Stimulated activated naive CD8-positive, alpha-beta T cell treated with anti-CD3 and anti-CD28 coated beads, Interleukin-15, amount 100 ng/mL, for 72 hours (primary cell): ENCODE results near the gene DIRAS1.
A peak's percentile ranks its signal among the peaks of the same experiment; 100 is the strongest.
"Not testable (repeated sequence)": the region's sequence is repeated elsewhere in the genome, so short reads cannot be mapped to it uniquely, and the experiment has no call there.

Experiments used
- ATAC-seq: fragments of 150-1000 bp; cut with Tn5 transposase; 2 replicates; pipeline ENCODE4 v1.10.0; 2021; ENCODE audit warnings: mild to moderate bottlenecking, moderate library complexity
- DNase-seq, 2 donors: peaks; one replicate each; pipeline ENCODE4 v3.0.0; 2021 to 2022
- H3K27ac Mint-ChIP-seq, 2 donors: one replicate each; pipeline ENCODE4 v1.8.0; 2022; ENCODE audit warnings: mild to moderate bottlenecking in 2 of 2, mixed read lengths in 2 of 2, moderate library complexity in 2 of 2
- H3K27me3 Mint-ChIP-seq: one replicate; pipeline ENCODE4 v1.8.0; 2022; ENCODE audit warnings: mixed read lengths
- H3K4me1 Mint-ChIP-seq: one replicate; pipeline ENCODE4 v1.8.0; 2022; ENCODE audit warnings: mild to moderate bottlenecking, mixed read lengths
- H3K4me3 Mint-ChIP-seq, 2 donors: one replicate each; pipeline ENCODE4 v1.8.0; 2022; ENCODE audit warnings: mild to moderate bottlenecking in 2 of 2, mixed read lengths in 2 of 2, moderate library complexity in 1 of 2
- H3K9me3 Mint-ChIP-seq, 2 donors: one replicate each; pipeline ENCODE4 v1.8.0; 2022; ENCODE audit warnings: mixed read lengths in 2 of 2

Gene DIRAS1

GRCh38 chr19:2723747-2724146 lies 2.6 kb upstream of the DIRAS1 start:
- Mint-ChIP-seq H3K27me3 (peaks cover 76% of the 10 kb centered on the region), H3K9me3 (no peaks in the 10 kb centered on the region)

GRCh38 chr19:2723345-2723715 lies 2.2 kb upstream of the DIRAS1 start:
- H3K27ac Mint-ChIP-seq, result no peak overlapping the region
- peaks cover 77% of the 10 kb centered on the region for H3K27me3 Mint-ChIP-seq
- no peaks in the 10 kb centered on the region for H3K9me3 Mint-ChIP-seq
- ATAC-seq (no peak), DNase-seq (no peak)
- peaks cover 21% of the 10 kb centered on the region for H3K4me1 Mint-ChIP-seq
- H3K4me3 Mint-ChIP-seq, result no peak overlapping the region

More at GRCh38 chr19:2723747-2724146, 2.6 kb upstream of the DIRAS1 start:
- DNase-seq (no peak), ATAC-seq (no peak)
- H3K4me1 Mint-ChIP-seq, result peaks cover 21% of the 10 kb centered on the region
- no peak overlapping the region for H3K4me3 Mint-ChIP-seq
- no peak overlapping the region for H3K27ac Mint-ChIP-seq

DNA sequence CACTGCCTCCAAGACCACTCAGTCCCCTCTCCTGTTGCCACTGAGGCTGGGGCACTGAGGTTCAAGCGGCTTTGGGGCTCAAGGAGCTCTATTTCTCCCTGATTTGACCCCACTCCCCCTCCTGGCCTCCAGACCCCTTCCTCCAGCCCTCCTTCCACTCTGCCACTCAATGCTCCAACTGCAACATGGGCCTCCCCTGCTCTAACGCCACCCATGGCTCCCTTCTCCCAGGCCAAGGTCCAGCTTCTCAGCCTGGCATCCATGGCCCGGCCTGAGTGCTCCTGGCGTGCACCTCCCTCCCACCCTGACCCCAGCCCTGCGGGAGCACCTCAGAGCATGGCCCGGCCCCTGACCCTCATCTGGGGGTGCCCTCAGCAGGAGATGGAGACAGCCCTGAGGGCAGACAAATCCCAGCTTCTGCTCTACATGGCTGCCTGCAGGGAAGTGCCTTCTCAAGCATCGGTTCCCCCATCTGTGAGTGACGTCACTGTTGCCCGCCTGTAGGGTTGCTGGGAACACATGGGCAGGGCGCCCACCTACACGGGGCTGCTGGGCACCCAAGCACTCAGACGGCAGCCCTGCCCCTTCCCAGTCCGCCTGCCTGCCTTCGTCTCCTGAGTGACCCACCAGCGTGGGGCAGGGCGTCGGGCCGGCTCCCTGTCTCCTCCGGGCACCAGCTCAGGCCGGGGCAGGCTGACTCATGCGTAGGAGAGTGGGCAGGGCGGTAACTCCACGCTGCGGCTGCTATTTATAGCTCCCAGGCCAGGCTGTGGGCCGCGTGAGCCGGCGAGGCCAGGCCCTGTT lies 1.6 kb upstream of the DIRAS1 start:
- DNase-seq, result no peak
- ATAC-seq, result no peak
- Mint-ChIP-seq H3K9me3 (no peaks in the 10 kb centered on the region), H3K4me1 (peaks cover 21% of the 10 kb centered on the region), H3K27ac (no peak overlapping the region), H3K4me3 (no peak overlapping the region), H3K27me3 (peaks cover 80% of the 10 kb centered on the region)

DNA sequence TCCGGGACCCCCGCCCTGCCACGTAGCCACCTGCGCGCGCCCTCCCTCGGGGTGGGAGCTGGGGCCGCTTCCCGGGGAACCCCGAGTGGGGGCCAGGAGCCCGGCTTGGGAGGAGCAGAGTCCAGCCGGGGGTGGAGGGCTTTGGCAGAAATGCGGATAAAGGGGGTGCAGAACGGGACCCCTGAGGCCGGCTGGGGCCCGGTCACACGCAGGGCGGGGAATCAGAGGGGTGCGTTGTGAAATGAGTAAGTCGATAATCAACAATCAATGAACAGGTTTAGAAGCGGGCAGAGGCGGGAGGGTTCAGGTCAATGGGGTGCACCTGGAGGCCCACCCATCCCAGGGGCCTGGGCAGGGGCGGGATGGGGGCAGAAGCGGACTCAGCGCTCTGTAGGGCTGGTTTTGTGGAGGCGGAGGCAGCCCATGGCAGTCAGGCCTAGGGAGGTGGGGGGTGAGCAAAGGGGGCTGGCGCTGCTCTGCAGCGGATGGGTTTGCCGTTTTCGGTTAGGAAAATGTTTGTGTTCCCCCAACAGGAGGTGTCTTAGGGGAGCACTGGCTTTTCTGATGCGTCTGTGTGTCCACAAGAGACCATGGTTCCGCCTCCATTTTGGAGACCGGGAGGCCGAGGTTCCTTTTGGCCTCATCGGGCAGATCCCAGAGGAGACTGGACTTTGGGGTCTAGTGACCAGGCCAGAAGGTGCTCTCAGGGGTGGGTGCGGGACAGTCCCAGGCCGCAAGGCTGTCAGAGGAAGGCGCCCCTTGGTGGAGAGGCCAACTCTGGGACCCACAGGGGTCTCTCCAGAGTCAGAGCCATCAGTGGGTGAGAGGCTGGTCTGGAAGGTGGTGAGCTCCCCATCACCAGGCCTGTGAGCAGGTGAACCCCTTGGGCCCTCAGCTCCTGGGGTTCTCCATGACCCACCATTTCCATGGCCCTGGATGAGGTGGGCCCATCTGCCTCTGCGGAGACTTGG lies 683 bp upstream of the DIRAS1 start:
- H3K27ac Mint-ChIP-seq, result peak overlapping the region in 1 of 2 donors; percentile 33
- ATAC-seq (peak; percentile 26), DNase-seq (no peak)
- H3K4me1 Mint-ChIP-seq, result peaks cover 16% of the 10 kb centered on the region
- H3K4me3 Mint-ChIP-seq, result peak overlapping the region; percentile 28 to 64
- no peaks in the 10 kb centered on the region for H3K9me3 Mint-ChIP-seq
- H3K27me3 Mint-ChIP-seq, result peaks cover 72% of the 10 kb centered on the region

DNA sequence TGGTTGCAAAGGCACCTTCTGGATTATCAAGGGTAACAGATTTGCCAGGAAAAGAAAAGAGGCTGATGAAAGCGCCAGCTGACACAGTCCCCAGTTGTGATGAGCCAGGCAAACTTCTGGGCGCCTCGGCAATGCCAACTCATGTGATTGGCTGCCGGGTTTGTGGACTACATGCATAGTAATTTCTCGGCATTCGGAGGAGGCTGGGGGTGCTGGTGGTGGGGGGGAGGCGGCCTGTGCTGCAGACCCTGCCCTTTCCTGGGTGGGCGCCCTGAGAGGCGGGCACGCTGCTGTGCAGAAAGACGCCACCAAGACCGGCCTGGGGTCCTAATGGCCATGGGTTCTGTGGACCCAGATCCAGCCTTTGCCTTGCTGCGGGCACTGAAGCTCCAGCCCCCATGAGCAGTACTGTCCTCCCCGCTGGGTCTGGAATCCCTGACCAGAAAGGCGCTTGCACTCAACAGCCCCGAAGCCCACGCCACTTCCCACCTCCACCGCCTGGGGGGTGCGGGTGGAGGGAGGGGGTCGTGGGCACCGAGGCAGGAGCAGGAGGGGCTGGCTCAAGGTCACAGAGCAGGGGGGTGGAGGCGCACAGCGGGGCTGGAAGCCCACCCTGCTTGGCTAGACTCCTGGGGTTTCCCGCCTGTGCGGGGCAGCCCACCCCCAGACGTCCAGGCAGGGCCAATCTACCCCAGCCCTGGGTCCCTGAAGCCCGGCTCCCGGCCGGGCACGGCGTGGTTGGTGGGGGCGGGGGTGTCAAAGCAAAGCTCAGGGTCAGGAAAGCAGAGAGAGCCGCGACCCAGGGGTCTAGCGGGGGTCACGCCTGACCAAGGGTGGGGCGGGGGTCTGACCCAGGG lies 1.0 kb downstream of the DIRAS1 start:
- Mint-ChIP-seq H3K4me1 (peaks cover 8% of the 10 kb centered on the region), H3K27ac (no peak overlapping the region), H3K4me3 (peak overlapping the region; percentile 49 to 54), H3K9me3 (peaks cover 8 to 10% of the 10 kb centered on the region in 2 donors), H3K27me3 (peaks cover 61% of the 10 kb centered on the region)
- no peak for ATAC-seq
- no peak for DNase-seq

GRCh38 chr19:2719232-2719735 lies 1.9 kb downstream of the DIRAS1 start:
- Mint-ChIP-seq H3K4me3 (peak overlapping the region in 1 of 2 donors; percentile 49), H3K27ac (no peak overlapping the region), H3K9me3 (peaks cover 11 to 14% of the 10 kb centered on the region in 2 donors), H3K27me3 (peaks cover 57% of the 10 kb centered on the region), H3K4me1 (peaks cover 8% of the 10 kb centered on the region)
- DNase-seq (no peak), ATAC-seq (no peak)

GRCh38 chr19:2717638-2718541 lies 3.3 kb downstream of the DIRAS1 start:
- Mint-ChIP-seq H3K4me3 (no peak overlapping the region), H3K27me3 (peaks cover 43% of the 10 kb centered on the region), H3K27ac (no peak overlapping the region), H3K4me1 (peaks cover 8% of the 10 kb centered on the region), H3K9me3 (peaks cover 11 to 14% of the 10 kb centered on the region in 2 donors)
- no peak for DNase-seq
- ATAC-seq, result no peak

DNA sequence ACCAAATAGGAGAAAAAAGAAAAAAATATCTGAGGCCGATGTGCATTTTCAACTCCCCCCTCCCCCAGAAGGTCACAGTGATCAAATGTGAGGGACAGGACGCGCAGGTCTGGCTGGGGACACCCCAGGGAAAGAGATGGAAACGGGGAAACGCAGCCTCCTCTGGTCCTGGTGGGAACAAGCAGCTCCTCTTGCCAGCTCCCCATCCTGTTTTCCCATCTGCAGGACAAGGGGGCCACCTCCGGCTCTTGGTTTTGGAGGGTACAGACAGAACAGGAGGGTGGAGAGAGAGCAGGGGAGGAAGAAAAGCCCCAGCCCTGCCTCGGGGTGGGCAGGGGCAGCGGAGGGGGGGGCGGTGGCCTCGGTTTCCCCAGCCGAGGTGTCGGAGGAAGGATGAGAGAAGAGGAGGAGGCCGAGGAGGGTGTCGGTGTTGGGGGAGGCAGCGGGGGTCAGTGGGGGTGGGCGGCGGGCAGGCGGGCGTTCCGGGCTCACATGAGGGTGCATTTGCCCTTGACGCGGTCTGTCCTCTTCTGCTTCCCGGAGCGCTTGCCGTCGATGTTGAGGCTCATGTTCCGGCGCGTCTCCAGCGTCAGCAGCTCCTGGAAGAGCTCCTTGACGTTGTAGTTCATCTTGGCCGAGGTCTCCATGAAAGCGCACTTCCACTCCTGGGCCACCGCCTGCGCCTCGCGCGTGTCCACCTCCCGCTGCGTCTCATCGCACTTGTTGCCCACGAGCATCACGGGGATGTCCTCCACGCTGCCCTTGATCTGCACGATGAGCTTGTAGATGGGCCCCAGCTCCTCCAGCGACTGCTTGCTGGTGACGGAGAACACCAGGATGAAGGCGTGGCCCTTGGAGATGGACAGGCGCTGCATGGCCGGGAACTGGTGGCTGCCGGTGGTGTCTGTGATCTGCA lies 4.2 kb downstream of the DIRAS1 start:
- H3K27ac Mint-ChIP-seq, result no peak overlapping the region
- DNase-seq (no peak), ATAC-seq (no peak)
- peaks cover 8% of the 10 kb centered on the region for H3K4me1 Mint-ChIP-seq
- peaks cover 34% of the 10 kb centered on the region for H3K27me3 Mint-ChIP-seq
- H3K9me3 Mint-ChIP-seq, result peaks cover 11 to 14% of the 10 kb centered on the region in 2 donors
- H3K4me3 Mint-ChIP-seq, result no peak overlapping the region

DNA sequence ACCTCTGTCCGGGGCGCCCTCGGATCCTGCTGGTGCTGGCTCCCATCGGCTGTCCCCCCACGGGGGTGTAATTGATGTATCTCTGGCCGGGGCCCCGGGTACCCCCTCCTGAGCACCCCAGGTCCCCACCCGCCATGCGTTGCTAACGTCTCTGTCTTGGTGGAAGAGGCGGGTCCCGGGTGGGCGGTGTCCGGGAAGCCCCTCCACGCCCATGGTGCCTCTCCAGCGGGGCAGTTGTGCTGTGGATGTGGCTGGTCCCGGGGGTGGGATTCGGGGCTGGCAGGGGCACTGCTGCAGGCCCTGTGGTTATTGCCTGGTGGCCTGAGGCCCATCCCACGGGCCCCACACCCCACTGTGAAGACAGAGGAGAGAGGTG lies 4.9 kb downstream of the DIRAS1 start:
- Mint-ChIP-seq H3K4me1 (peaks cover 13% of the 10 kb centered on the region), H3K9me3 (peaks cover 11 to 14% of the 10 kb centered on the region in 2 donors), H3K4me3 (no peak overlapping the region), H3K27me3 (peaks cover 27% of the 10 kb centered on the region), H3K27ac (no peak overlapping the region)
- ATAC-seq (peak; percentile 50), DNase-seq (no peak)

- no peak for DNase-seq
- Mint-ChIP-seq H3K4me1 (peaks cover 19% of the 10 kb centered on the region), H3K27ac (no peak overlapping the region), H3K27me3 (peaks cover 26% of the 10 kb centered on the region), H3K9me3 (peaks cover 11 to 14% of the 10 kb centered on the region in 2 donors), H3K4me3 (no peak overlapping the region)
- ATAC-seq, result no peak
These were observed 5.5 kb downstream of the DIRAS1 start for GRCh38 chr19:2715470-2716274.

DNA sequence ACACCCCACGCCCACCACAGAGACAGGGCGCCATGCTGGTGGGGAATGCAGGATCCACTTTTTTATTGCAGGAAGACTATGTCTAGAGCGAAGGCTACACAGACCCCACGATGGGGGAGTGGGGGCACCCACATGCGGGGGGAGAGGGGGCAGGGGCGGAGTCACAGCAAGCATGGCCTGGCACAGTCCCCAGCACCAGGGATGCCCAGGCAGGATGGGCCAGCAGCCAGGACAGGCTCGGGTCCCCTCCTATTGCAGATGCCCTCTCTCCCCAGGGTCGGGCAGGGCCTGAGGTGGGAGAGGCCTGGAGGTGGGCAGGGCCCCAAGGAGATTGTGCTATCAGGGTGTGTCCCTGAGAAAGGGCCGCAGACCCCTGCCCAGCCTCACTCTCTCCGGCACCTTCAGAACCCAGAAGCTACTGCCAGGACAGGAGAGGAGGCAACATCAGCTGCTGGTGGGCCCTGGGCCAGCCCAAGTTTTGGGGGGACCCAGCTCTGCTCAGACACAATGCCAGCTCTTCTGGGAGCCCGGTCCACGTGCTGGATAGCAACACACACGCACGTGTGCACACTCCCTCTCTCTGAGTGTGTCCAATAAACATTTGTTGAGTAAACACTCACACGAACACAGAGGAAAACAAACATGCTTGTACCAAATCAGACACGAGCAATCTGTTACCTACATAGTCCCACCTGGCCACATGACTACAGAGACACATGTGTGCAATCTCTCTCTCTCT lies 6.5 kb downstream of the DIRAS1 start:
- DNase-seq, result no peak
- Mint-ChIP-seq H3K4me3 (no peak overlapping the region), H3K27me3 (peaks cover 16% of the 10 kb centered on the region), H3K9me3 (peaks cover 11 to 14% of the 10 kb centered on the region in 2 donors), H3K4me1 (peaks cover 14% of the 10 kb centered on the region), H3K27ac (no peak overlapping the region)
- no peak for ATAC-seq

- peaks cover 11% of the 10 kb centered on the region for H3K4me1 Mint-ChIP-seq
- peaks cover 10% of the 10 kb centered on the region for H3K27me3 Mint-ChIP-seq
- not testable (repeated sequence) for H3K27ac Mint-ChIP-seq, ATAC-seq, H3K4me3 Mint-ChIP-seq, DNase-seq
- H3K9me3 Mint-ChIP-seq, result peaks cover 11 to 14% of the 10 kb centered on the region in 2 donors
These were observed 7.1 kb downstream of the DIRAS1 start for GRCh38 chr19:2714102-2714501.
